ENCODE data around the gene ARRB1. TPM values are rescaled to one million over a fixed set of nuclear protein-coding genes. Genes with fewer than 3 reads are reported as not detected.

The ARRB1 gene
- polyA plus RNA-seq, 1 of the 3 experiments (the other 2 are of a cell fraction): 7.0 TPM

GRCh38 chr11:75242722-75243600, 108.5 kb downstream of the ARRB1 start (continued):
- TF ChIP-seq GABPA (IDR thresholded peaks at IDR 0.05; ENCODE audit: low read depth) (no peak), MXI1 (IDR thresholded peaks at IDR 0.05; ENCODE audit: low read depth, low read length) (no peak), USF1 (IDR thresholded peaks at IDR 0.05; ENCODE audit: borderline replicate concordance, low read depth) (no peak), GATA2 (CRISPR knock-in tag; IDR thresholded peaks at IDR 0.05) (no peak), RFX5 (IDR thresholded peaks at IDR 0.05; ENCODE audit: low read length) (no peak)

GRCh38 chr11:75241906-75242644, 109.4 kb downstream of the ARRB1 start:
- TF ChIP-seq USF1 (IDR thresholded peaks at IDR 0.05; ENCODE audit: borderline replicate concordance, low read depth) (no peak), TAF1 (IDR thresholded peaks at IDR 0.05; ENCODE audit: borderline replicate concordance, low read depth, low read length) (no peak), ELF1 (IDR thresholded peaks at IDR 0.05) (no peak), RAD21 (IDR thresholded peaks at IDR 0.05; ENCODE audit: low read length) (no peak), SIN3A (IDR thresholded peaks at IDR 0.05; ENCODE audit: borderline replicate concordance, low read depth, low read length) (no peak), EP300 (IDR thresholded peaks at IDR 0.05; ENCODE audit: borderline replicate concordance in 1 of 2, low read depth in 1 of 2, low read length in 1 of 2) (no peak), POLR2AphosphoS5 (IDR thresholded peaks at IDR 0.05; ENCODE audit: low read depth, low read length) (no peak), JUND (IDR thresholded peaks at IDR 0.05) (no peak), GATA2 (CRISPR knock-in tag; IDR thresholded peaks at IDR 0.05) (no peak), REST (IDR thresholded peaks at IDR 0.05; ENCODE audit: low read depth, low read length) (no peak), USF2 (IDR thresholded peaks at IDR 0.05; ENCODE audit: borderline replicate concordance, low read depth, low read length) (no peak), TCF12 (IDR thresholded peaks at IDR 0.05) (no peak), EZH2phosphoT487 (IDR thresholded peaks at IDR 0.05; ENCODE audit: borderline replicate concordance, low read depth) (no peak)
- Histone ChIP-seq H3K9me3 (no peaks in the 10 kb centered on the region), H3K9ac (no peak overlapping the region), H3K4me1 (ENCODE audit: control insufficient read depth in 1 of 2, insufficient read depth in 2 of 2, low read depth in 1 of 2, low read length in 1 of 2) (peaks cover 0 to 3% of the 10 kb centered on the region in 2 experiments; a peak in 1 of 4 replicates), H3K4me3 (ENCODE audit: low read depth in 2 of 2, low read length in 1 of 2) (peak overlapping the region; percentile 53; a peak in 3 of 4 replicates), H2AFZ (ENCODE audit: low read depth) (no peak overlapping the region), H4K20me1 (ENCODE audit: insufficient read depth) (no peaks in the 10 kb centered on the region), H3K79me2 (ENCODE audit: insufficient read depth) (no peaks in the 10 kb centered on the region), H3K27ac (ENCODE audit: low read depth in 2 of 2, low read length in 1 of 2) (no peak overlapping the region), H3K36me3 (replicated peaks in 1 of 2; ENCODE audit: control insufficient read depth in 1 of 2, insufficient read depth in 2 of 2, low read length in 1 of 2) (no peaks in the 10 kb centered on the region), H3F3A (replicated peaks; ENCODE audit: insufficient read depth) (no peaks in the 10 kb centered on the region), H3K27me3 (ENCODE audit: insufficient read depth) (peaks cover 37% of the 10 kb centered on the region), H3K9me2 (no peaks in the 10 kb centered on the region), H3K4me2 (peak overlapping the region; percentile 52; the same call in 1 of the 2 replicates)
- POLR2A ChIA-PET: interaction anchor here (0.6 to 2.1 kb wide), 9 partner anchors 9 to 294 kb away, joined by 3 to 14 read pairs (median 4); no protein-coding TSS in a partner anchor
- CTCF ChIA-PET: interaction anchor here (0.6 to 17.5 kb wide), 54 partner anchors 9 to 392 kb away, joined by 3 to 1115 read pairs (median 5); partner anchors contain the start of genes NEU3 and SLCO2B1
- no peak for DNase-seq
- WGBS (ENCODE audit: low lambda C conversion rate): 61% methylated on average over 18 of the region's 72 CpGs

Data from SK-N-SH (cell line).